PC-9 (cell line): ENCODE results near the gene RAB40C.

Source experiments
- EZH2 ChIP-seq: fragments of 200-600 bp; sonication (generic); IDR thresholded peaks from 2 replicates; pipeline ENCODE4 v1.8.0; 2017; ENCODE audit warnings: antibody characterized with exemption, low read depth
- TF ChIP-seq, protein P1 (sequence below): fragments of 200-600 bp; sonication (generic); conservative IDR thresholded peaks from 2 replicates; pipeline ENCODE4 v1.6.1; 2017; ENCODE audit warnings: mixed run types, antibody characterized with exemption, mild to moderate bottlenecking, moderate library complexity

DNA sequence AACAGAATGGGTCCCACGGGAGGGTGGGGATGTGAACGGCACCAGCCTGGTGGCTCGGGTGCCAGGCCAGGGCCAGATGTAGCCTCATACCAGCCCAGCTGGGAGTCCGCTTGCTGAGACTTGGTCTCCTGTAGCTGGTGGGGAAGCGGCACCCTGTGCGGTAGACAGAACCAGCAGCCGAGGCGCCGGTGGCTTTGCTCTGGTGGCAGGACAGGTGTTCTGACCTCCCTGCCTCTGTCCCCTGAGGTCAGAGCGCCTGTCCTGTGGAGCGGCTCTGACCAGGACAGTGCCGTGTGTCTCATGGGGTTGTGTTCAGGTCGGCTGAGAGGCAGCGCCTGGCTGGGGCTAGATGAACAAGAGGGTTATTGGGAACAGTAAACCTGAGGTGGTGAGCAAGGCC lies 20.1 kb downstream of the RAB40C start:
- TF ChIP-seq, protein P1, sequence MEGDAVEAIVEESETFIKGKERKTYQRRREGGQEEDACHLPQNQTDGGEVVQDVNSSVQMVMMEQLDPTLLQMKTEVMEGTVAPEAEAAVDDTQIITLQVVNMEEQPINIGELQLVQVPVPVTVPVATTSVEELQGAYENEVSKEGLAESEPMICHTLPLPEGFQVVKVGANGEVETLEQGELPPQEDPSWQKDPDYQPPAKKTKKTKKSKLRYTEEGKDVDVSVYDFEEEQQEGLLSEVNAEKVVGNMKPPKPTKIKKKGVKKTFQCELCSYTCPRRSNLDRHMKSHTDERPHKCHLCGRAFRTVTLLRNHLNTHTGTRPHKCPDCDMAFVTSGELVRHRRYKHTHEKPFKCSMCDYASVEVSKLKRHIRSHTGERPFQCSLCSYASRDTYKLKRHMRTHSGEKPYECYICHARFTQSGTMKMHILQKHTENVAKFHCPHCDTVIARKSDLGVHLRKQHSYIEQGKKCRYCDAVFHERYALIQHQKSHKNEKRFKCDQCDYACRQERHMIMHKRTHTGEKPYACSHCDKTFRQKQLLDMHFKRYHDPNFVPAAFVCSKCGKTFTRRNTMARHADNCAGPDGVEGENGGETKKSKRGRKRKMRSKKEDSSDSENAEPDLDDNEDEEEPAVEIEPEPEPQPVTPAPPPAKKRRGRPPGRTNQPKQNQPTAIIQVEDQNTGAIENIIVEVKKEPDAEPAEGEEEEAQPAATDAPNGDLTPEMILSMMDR: no peak
- no peak for TF ChIP-seq EZH2
